ENCODE data around the gene KANSL1L.

DNA sequence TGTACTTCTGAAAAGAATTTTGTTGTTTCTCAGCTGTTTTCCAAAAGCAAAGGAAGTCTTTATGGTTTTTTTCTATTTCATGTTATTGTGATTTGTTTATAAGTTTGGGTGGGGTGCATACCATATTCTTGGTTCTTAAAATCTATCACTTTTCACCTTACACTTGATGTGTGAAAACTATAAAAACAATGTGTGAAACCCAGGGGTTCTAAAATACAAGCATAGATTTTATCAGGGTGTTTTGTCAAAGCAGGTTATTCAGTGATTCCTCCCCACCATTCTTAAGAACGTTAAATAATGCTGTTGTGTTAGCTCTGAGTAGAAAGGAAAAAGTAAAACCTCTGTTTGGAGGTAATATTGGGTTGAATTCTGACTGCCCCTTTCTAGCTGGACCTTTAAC lies 151.1 kb downstream of the KANSL1L start:
- TF ChIP-seq POLR2A (IDR thresholded peaks at IDR 0.05) = no peak
- TF ChIP-seq, protein P1, sequence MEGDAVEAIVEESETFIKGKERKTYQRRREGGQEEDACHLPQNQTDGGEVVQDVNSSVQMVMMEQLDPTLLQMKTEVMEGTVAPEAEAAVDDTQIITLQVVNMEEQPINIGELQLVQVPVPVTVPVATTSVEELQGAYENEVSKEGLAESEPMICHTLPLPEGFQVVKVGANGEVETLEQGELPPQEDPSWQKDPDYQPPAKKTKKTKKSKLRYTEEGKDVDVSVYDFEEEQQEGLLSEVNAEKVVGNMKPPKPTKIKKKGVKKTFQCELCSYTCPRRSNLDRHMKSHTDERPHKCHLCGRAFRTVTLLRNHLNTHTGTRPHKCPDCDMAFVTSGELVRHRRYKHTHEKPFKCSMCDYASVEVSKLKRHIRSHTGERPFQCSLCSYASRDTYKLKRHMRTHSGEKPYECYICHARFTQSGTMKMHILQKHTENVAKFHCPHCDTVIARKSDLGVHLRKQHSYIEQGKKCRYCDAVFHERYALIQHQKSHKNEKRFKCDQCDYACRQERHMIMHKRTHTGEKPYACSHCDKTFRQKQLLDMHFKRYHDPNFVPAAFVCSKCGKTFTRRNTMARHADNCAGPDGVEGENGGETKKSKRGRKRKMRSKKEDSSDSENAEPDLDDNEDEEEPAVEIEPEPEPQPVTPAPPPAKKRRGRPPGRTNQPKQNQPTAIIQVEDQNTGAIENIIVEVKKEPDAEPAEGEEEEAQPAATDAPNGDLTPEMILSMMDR (IDR thresholded peaks at IDR 0.05) = no peak
- TF ChIP-seq POLR2AphosphoS5 (IDR thresholded peaks at IDR 0.05) = no peak
